DMS53 treated with DMSO at 0.1 percent for 48 hours (cell line): ENCODE data around the gene TCN2.
A peak's percentile ranks its signal among the peaks of the same experiment; 100 is the strongest.
"Not testable (repeated sequence)": the region's sequence is repeated elsewhere in the genome, so short reads cannot be mapped to it uniquely, and the experiment has no call there.

Experiments used
- DNase-seq: peaks from one replicate; lab custom pipeline; 2025; ENCODE audit not compliant: unreplicated experiment; lab: John Stamatoyannopoulos, UW

The TCN2 gene

GRCh38 chr22:30575859-30576258, 31.1 kb upstream of the TCN2 start:
- no peak for DNase-seq

- no peak for DNase-seq
Observed at GRCh38 chr22:30578481-30578880, 28.5 kb upstream of the TCN2 start.

- DNase-seq: no peak
Observed at GRCh38 chr22:30580896-30581295, 26.1 kb upstream of the TCN2 start.

- DNase-seq: no peak
Observed at GRCh38 chr22:30582051-30582450, 24.9 kb upstream of the TCN2 start.

- no peak for DNase-seq
Observed at GRCh38 chr22:30582788-30583545, 24.0 kb upstream of the TCN2 start.

- DNase-seq: no peak
Observed at GRCh38 chr22:30584441-30584840, 22.5 kb upstream of the TCN2 start.

- DNase-seq: no peak
Observed at GRCh38 chr22:30586414-30586813, 20.6 kb upstream of the TCN2 start.

- DNase-seq: no peak
Observed at GRCh38 chr22:30591191-30591587, 15.8 kb upstream of the TCN2 start.

GRCh38 chr22:30591588-30592359, 15.2 kb upstream of the TCN2 start, which contains the start of gene PES1:
PES1 (minus strand) TSS chr22:30591910; CDS start chr22:30591833, 77 bp downstream.
- DNase-seq: peak; percentile 50

- DNase-seq: not testable (repeated sequence)
Observed at GRCh38 chr22:30592360-30592713, 14.6 kb upstream of the TCN2 start.

- DNase-seq: no peak
Observed at GRCh38 chr22:30596199-30596598, 10.8 kb upstream of the TCN2 start.

- DNase-seq: no peak
Observed at GRCh38 chr22:30596886-30597285, 10.1 kb upstream of the TCN2 start.

- no peak for DNase-seq
Observed at GRCh38 chr22:30598986-30599385, 8.0 kb upstream of the TCN2 start.

- no peak for DNase-seq
Observed at GRCh38 chr22:30600921-30601320, 6.1 kb upstream of the TCN2 start.

- DNase-seq: no peak
Observed at GRCh38 chr22:30601464-30601863, 5.5 kb upstream of the TCN2 start.

GRCh38 chr22:30602049-30602448, 4.9 kb upstream of the TCN2 start:
- DNase-seq: no peak

GRCh38 chr22:30603801-30604200, 3.2 kb upstream of the TCN2 start:
- no peak for DNase-seq

- DNase-seq: no peak
Observed at GRCh38 chr22:30604723-30605122, 2.3 kb upstream of the TCN2 start.

GRCh38 chr22:30605449-30606110, 1.4 kb upstream of the TCN2 start:
- DNase-seq: no peak

GRCh38 chr22:30607300-30607930, 441 bp downstream of the TCN2 start:
- DNase-seq: no peak

- DNase-seq: no peak
Observed at GRCh38 chr22:30607939-30608338, 965 bp downstream of the TCN2 start.
